Subcutaneous abdominal adipose tissue (tissue), 5 donors: ENCODE data around the gene NHERF2.

Experiments used
- H3K27ac ChIP-seq: one replicate; pipeline ENCODE4 v1.7.0; 2013; ENCODE audit warnings: low read depth, mild to moderate bottlenecking, inconsistent platforms, low read length, moderate library complexity
- H3K27me3 ChIP-seq, 5 donors: one replicate each; pipeline ENCODE4 v1.7.0; 2013; ENCODE audit warnings: low read length in 5 of 5, inconsistent platforms in 1 of 5; ENCODE audit not compliant: control insufficient read depth in 5 of 5, insufficient read depth in 4 of 5
- H3K36me3 ChIP-seq, 5 donors: one replicate each; pipeline ENCODE4 v1.7.0; 2013; ENCODE audit warnings: low read length in 5 of 5; ENCODE audit not compliant: control insufficient read depth in 5 of 5, insufficient read depth in 5 of 5
- H3K4me1 ChIP-seq, 5 donors: one replicate each; pipeline ENCODE4 v1.7.0; 2013; ENCODE audit warnings: low read length in 5 of 5, mild to moderate bottlenecking in 3 of 5, moderate library complexity in 1 of 5; ENCODE audit not compliant: control insufficient read depth in 5 of 5, insufficient read depth in 5 of 5
- H3K4me3 ChIP-seq, 5 donors: one replicate each; pipeline ENCODE4 v1.7.0; 2013; ENCODE audit warnings: low read length in 5 of 5, low read depth in 1 of 5
- H3K9ac ChIP-seq, 5 donors: one replicate each; pipeline ENCODE4 v1.7.0; 2013; ENCODE audit warnings: low read length in 5 of 5, mild to moderate bottlenecking in 4 of 5, moderate library complexity in 3 of 5
- H3K9me3 ChIP-seq, 5 donors: one replicate each; pipeline ENCODE4 v1.7.0; 2013; ENCODE audit warnings: low read length in 5 of 5; ENCODE audit not compliant: control insufficient read depth in 5 of 5
- donor health status: healthy.
- donor health status: healthy.
- donor health status: healthy.
- donor health status: healthy.
- donor health status: healthy.

NHERF2 gene

GRCh38 chr16:1990351-1991134, 36.2 kb upstream of the NHERF2 start:
- no peak overlapping the region for H3K9ac ChIP-seq
- H3K36me3 ChIP-seq: peaks cover 0 to 18% (median 16%) of the 10 kb centered on the region in 5 donors
- peak overlapping the region in 2 of 5 donors; percentile 16 to 22 for H3K4me3 ChIP-seq
- peaks cover 0 to 26% (median 21%) of the 10 kb centered on the region in 5 donors for H3K4me1 ChIP-seq
- H3K9me3 ChIP-seq: no peaks in the 10 kb centered on the region
- peaks cover 17 to 27% (median 25%) of the 10 kb centered on the region in 5 donors for H3K27me3 ChIP-seq
- H3K27ac ChIP-seq: no peak overlapping the region

GRCh38 chr16:1991135-1991551, 35.6 kb upstream of the NHERF2 start:
- Histone ChIP-seq H3K27ac (no peak overlapping the region), H3K36me3 (peaks cover 0 to 12% (median 12%) of the 10 kb centered on the region in 5 donors), H3K27me3 (peaks cover 17 to 27% (median 25%) of the 10 kb centered on the region in 5 donors), H3K9ac (no peak overlapping the region), H3K4me3 (peak overlapping the region in 2 of 5 donors; percentile 56 to 69), H3K4me1 (peaks cover 0 to 24% (median 21%) of the 10 kb centered on the region in 5 donors), H3K9me3 (no peaks in the 10 kb centered on the region)

GRCh38 chr16:1991588-1991947, 35.1 kb upstream of the NHERF2 start:
- Histone ChIP-seq H3K4me3 (peak overlapping the region in 4 of 5 donors; percentile 48 to 69 (median 58)), H3K27ac (no peak overlapping the region), H3K4me1 (peaks cover 0 to 25% (median 21%) of the 10 kb centered on the region in 5 donors), H3K9ac (peak overlapping the region in 1 of 5 donors; percentile 37), H3K9me3 (no peaks in the 10 kb centered on the region), H3K27me3 (peaks cover 17 to 27% (median 25%) of the 10 kb centered on the region in 5 donors), H3K36me3 (peaks cover 0 to 8% (median 7%) of the 10 kb centered on the region in 5 donors)

GRCh38 chr16:1991948-1992703, 34.6 kb upstream of the NHERF2 start:
- peak overlapping the region in 1 of 5 donors; percentile 37 for H3K9ac ChIP-seq
- H3K4me1 ChIP-seq: peaks cover 0 to 30% (median 24%) of the 10 kb centered on the region in 5 donors
- peaks cover 0 to 6% (median 5%) of the 10 kb centered on the region in 5 donors for H3K36me3 ChIP-seq
- no peak overlapping the region for H3K27ac ChIP-seq
- no peaks in the 10 kb centered on the region for H3K9me3 ChIP-seq
- H3K4me3 ChIP-seq: peak overlapping the region in 4 of 5 donors; percentile 48 to 69 (median 58)
- H3K27me3 ChIP-seq: peaks cover 17 to 27% (median 25%) of the 10 kb centered on the region in 5 donors

GRCh38 chr16:1992704-1993317, 33.9 kb upstream of the NHERF2 start:
- Histone ChIP-seq H3K4me3 (peak overlapping the region in 1 of 5 donors; percentile 50), H3K27me3 (peaks cover 17 to 27% (median 25%) of the 10 kb centered on the region in 5 donors), H3K27ac (no peak overlapping the region), H3K9ac (no peak overlapping the region), H3K9me3 (no peaks in the 10 kb centered on the region), H3K36me3 (peaks cover 0 to 11% (median 7%) of the 10 kb centered on the region in 5 donors), H3K4me1 (peaks cover 0 to 36% (median 24%) of the 10 kb centered on the region in 5 donors)

- Histone ChIP-seq H3K27me3 (peaks cover 17 to 23% (median 22%) of the 10 kb centered on the region in 5 donors), H3K4me3 (no peak overlapping the region), H3K36me3 (peaks cover 0 to 20% (median 13%) of the 10 kb centered on the region in 5 donors), H3K9me3 (no peaks in the 10 kb centered on the region), H3K9ac (no peak overlapping the region), H3K4me1 (peaks cover 0 to 42% (median 24%) of the 10 kb centered on the region in 5 donors), H3K27ac (no peak overlapping the region)
Measured at GRCh38 chr16:1993731-1994131, 33.0 kb upstream of the NHERF2 start.

- H3K27ac ChIP-seq: peak overlapping the region; percentile 58
- peaks cover 0 to 19% (median 17%) of the 10 kb centered on the region in 5 donors for H3K4me1 ChIP-seq
- peak overlapping the region in 1 of 5 donors; percentile 38 for H3K9ac ChIP-seq
- H3K27me3 ChIP-seq: no peaks in the 10 kb centered on the region
- no peak overlapping the region for H3K4me3 ChIP-seq
- peaks cover 0 to 59% (median 52%) of the 10 kb centered on the region in 5 donors for H3K36me3 ChIP-seq
- H3K9me3 ChIP-seq: no peaks in the 10 kb centered on the region
Measured at GRCh38 chr16:1997494-1998359, 29.0 kb upstream of the NHERF2 start.

GRCh38 chr16:1998360-1998835, 28.3 kb upstream of the NHERF2 start:
- no peaks in the 10 kb centered on the region for H3K9me3 ChIP-seq
- no peak overlapping the region for H3K4me3 ChIP-seq
- peaks cover 0 to 21% (median 17%) of the 10 kb centered on the region in 5 donors for H3K4me1 ChIP-seq
- H3K27me3 ChIP-seq: no peaks in the 10 kb centered on the region
- H3K9ac ChIP-seq: no peak overlapping the region
- H3K36me3 ChIP-seq: peaks cover 0 to 66% (median 58%) of the 10 kb centered on the region in 5 donors
- no peak overlapping the region for H3K27ac ChIP-seq
